SK-N-MC (cell line): ENCODE results near the gene LRRC4C.

Experiments used
- EZH2 ChIP-seq: fragments of 200-600 bp; sonication (generic); IDR thresholded peaks from one replicate; pipeline ENCODE4 v1.6.1; 2017; ENCODE audit warnings: antibody characterized with exemption
- POLR2AphosphoS5 ChIP-seq: IDR thresholded peaks from 2 replicates; pipeline ENCODE4 v1.6.1; 2012; ENCODE audit warnings: mild to moderate bottlenecking, low read depth, low read length, borderline replicate concordance

DNA sequence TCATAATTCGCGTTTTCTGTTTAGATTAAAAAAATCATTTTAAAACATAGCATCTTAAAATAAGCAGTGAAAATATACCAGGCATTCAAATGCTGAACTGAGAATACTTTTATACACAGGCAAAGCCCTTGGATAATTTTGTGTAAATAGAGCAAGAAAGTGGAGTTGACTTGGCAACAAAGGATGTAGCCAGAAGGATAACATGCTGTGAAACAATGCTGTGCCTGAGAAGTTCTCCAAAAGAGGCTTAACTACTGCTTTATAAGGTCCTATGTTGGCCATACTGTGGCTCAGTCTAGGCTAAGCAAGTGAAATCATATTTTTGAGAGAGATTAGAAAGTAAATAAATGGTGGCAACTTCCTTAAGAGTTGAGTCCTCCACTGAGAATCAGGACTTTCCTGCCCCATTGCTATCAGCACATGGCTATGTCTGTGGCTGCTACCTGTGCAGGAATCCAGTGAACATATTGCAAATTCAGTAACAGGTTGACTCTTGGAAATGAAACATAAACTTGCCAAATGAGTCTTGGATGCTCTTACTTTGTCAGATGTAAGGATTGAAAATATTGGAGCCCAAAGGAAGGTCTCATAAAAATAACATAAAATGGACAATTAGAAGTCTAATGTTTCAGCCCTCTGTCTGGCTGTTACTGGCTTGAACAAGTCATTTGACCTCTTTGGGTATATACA, 448.9 kb downstream of the LRRC4C start:
- no peak for TF ChIP-seq POLR2AphosphoS5
- TF ChIP-seq EZH2 = no peak
